GM10266 (cell line): ENCODE measurements around the gene MAPKAP1.

Source experiments
- DNase-seq: peaks from one replicate; pipeline ENCODE4 v3.0.0; 2012; ENCODE audit errors: extremely low spot score
- TF ChIP-seq, protein P1 (sequence below): IDR thresholded peaks from 2 replicates; pipeline ENCODE4 v1.5.1; 2012; ENCODE audit warnings: mild to moderate bottlenecking, low read depth; ENCODE audit not compliant: control insufficient read depth, insufficient read depth; ENCODE audit errors: missing control alignments

The MAPKAP1 gene

DNA sequence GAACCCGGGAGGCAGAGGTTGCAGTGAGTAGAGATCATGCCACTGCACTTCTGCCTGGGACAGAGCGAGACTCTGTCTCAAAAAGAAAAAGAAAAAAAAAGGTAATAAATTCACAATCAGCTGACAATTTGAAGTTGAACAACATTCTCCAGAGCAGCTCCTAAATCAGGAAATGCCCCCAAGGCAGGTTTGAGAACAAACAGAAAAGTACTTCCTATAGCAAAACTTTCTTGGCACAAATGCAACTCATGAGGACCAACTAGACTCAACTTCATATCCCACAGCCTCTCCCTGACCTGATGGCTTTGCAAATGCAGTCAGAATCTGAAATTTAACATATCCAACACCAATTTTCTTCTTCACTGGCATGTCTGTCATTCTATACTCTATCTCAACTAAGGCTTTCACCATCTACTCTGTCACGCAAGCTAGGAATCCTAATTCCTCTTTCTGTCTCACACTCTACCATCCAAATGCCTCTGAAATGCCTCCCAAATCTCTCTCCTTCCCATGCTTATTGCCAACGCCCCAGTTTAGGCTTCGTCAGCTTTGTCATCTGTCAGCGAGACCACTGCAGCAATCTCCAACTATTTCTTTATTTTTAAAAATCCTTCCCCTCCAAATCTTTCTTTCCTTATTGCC, 113.3 kb downstream of the MAPKAP1 start:
- no peak for DNase-seq
- TF ChIP-seq, protein P1, sequence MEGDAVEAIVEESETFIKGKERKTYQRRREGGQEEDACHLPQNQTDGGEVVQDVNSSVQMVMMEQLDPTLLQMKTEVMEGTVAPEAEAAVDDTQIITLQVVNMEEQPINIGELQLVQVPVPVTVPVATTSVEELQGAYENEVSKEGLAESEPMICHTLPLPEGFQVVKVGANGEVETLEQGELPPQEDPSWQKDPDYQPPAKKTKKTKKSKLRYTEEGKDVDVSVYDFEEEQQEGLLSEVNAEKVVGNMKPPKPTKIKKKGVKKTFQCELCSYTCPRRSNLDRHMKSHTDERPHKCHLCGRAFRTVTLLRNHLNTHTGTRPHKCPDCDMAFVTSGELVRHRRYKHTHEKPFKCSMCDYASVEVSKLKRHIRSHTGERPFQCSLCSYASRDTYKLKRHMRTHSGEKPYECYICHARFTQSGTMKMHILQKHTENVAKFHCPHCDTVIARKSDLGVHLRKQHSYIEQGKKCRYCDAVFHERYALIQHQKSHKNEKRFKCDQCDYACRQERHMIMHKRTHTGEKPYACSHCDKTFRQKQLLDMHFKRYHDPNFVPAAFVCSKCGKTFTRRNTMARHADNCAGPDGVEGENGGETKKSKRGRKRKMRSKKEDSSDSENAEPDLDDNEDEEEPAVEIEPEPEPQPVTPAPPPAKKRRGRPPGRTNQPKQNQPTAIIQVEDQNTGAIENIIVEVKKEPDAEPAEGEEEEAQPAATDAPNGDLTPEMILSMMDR = no peak

- TF ChIP-seq, protein P1 = no peak
- DNase-seq = no peak
Observed at GRCh38 chr9:125591888-125592287, 115.1 kb downstream of the MAPKAP1 start.

- TF ChIP-seq, protein P1 = no peak
- DNase-seq = no peak
Observed at GRCh38 chr9:125591245-125591644, 115.8 kb downstream of the MAPKAP1 start.

GRCh38 chr9:125589287-125589686, 117.7 kb downstream of the MAPKAP1 start:
- TF ChIP-seq, protein P1 = no peak
- DNase-seq = no peak

DNA sequence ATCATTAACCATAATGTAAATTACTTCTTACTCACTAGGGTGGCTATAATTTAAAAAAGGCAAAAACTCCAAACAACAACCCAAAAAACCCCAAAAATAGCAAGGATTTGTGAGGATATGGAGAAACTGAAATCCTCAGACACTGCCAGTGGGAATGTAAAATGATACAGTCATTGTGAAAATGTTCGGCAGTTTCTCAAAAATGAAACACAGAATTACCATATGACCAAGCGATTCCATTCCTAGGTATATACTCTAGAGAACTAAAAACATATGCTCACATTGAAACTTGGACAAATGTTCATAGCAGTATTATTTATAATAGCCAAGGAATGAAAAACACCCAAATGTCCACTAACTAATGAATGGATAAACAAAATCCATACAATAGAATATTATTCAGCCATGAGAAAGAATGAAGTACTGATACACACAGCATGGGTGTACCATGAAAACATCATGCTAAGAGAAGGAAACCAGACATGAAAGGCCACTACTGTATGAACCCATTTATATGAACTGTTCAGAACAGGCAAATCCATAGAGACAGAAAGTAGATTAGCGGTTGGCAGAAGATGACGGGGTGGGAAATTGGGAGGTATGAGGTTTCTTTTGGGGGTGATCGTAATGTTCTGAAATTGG, 119.1 kb downstream of the MAPKAP1 start:
- TF ChIP-seq, protein P1 = no peak
- DNase-seq = no peak

DNA sequence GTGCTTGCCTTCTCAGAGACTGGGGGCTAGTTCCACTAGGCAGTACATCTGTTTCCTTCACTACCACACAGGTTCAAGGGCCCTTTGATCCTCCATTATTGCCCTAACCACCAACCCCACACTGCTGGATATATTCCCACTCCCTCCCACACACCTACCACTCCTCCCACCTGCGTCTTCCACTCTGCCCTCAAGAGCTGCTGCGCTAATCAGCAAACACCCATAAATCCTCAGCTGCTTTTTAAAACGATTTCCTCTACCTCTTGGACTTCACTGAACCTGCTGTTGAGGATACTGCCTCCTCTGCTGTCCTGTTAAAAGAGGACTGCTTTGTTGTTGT, 120.9 kb downstream of the MAPKAP1 start:
- TF ChIP-seq, protein P1 = no peak

DNA sequence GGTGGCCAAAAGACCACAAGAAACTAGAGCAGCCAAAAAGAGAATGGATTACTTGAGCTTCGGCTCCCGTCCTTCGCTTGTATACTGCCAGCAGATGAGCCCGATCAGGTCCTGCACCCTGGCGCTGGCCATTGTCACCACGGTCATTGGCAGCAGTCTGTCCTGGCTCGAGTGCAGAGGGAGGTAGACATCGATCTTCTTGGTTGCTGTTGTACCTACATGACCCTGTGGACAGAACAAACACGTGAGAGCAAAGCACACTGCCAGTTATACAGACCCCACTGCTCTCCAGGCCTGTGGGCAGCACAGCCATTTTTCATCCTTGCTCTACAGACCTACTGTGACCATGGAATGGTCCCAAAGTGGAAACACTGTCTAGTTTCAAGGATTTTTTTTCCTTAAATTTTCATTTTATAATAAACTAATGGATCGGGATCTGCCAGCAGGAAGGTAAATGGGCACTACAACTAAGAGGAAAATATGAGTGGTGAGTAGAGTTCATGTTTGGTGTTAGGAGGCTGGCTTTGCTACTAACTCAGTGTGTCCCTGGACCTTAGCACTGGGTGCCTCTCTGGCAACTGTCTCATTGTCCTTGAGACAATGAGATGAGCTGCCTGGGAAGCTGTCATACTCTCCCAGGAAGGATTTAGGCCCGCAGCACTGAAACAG, 121.4 kb downstream of the MAPKAP1 start:
- TF ChIP-seq, protein P1 = no peak
- no peak for DNase-seq

More for the DNA sequence above, 120.9 kb downstream of the MAPKAP1 start:
- DNase-seq = no peak
